Activated CD4-positive, alpha-beta T cell treated with anti-CD3 and anti-CD28 coated beads, Interleukin-2, amount 50 U/mL, for 16 hours (primary cell): Measurements from ENCODE around the gene ARHGAP18.

Experiments
- DNase-seq: peaks from one replicate; pipeline ENCODE4 v3.0.0-alpha.2; 2020

ARHGAP18 gene

GRCh38 chr6:129638055-129638684 is 71.8 kb downstream of the ARHGAP18 start:
- DNase-seq, result no peak

- no peak for DNase-seq
Observed at GRCh38 chr6:129637340-129638054, 72.5 kb downstream of the ARHGAP18 start.

GRCh38 chr6:129635396-129636130 is 74.4 kb downstream of the ARHGAP18 start:
- no peak for DNase-seq

GRCh38 chr6:129634411-129635230 is 75.4 kb downstream of the ARHGAP18 start:
- no peak for DNase-seq

- no peak for DNase-seq
Observed at GRCh38 chr6:129633529-129633928, 76.4 kb downstream of the ARHGAP18 start.

- no peak for DNase-seq
Observed at GRCh38 chr6:129632172-129632613, 77.8 kb downstream of the ARHGAP18 start.

GRCh38 chr6:129631070-129631469 is 78.9 kb downstream of the ARHGAP18 start:
- no peak for DNase-seq

GRCh38 chr6:129630596-129630995 is 79.4 kb downstream of the ARHGAP18 start:
- DNase-seq, result no peak

GRCh38 chr6:129628101-129628815 is 81.7 kb downstream of the ARHGAP18 start:
- no peak for DNase-seq

GRCh38 chr6:129624488-129624887 is 85.5 kb downstream of the ARHGAP18 start:
- DNase-seq, result no peak

- no peak for DNase-seq
Observed at GRCh38 chr6:129623008-129623732, 86.8 kb downstream of the ARHGAP18 start.

GRCh38 chr6:129621252-129621651 is 88.7 kb downstream of the ARHGAP18 start:
- peak; percentile 32 for DNase-seq

GRCh38 chr6:129620234-129620610 is 89.8 kb downstream of the ARHGAP18 start:
- DNase-seq, result no peak

GRCh38 chr6:129619579-129620233 is 90.3 kb downstream of the ARHGAP18 start:
- DNase-seq, result no peak

- DNase-seq, result no peak
Observed at GRCh38 chr6:129617986-129618385, 92.0 kb downstream of the ARHGAP18 start.

- DNase-seq, result no peak
Observed at GRCh38 chr6:129615496-129615895, 94.5 kb downstream of the ARHGAP18 start.

GRCh38 chr6:129615020-129615419 is 95.0 kb downstream of the ARHGAP18 start:
- DNase-seq, result no peak

GRCh38 chr6:129614464-129614863 is 95.5 kb downstream of the ARHGAP18 start:
- DNase-seq, result no peak

- no peak for DNase-seq
Observed at GRCh38 chr6:129612440-129612839, 97.5 kb downstream of the ARHGAP18 start.

GRCh38 chr6:129609635-129610034 is 100.3 kb downstream of the ARHGAP18 start:
- DNase-seq, result no peak
